OCI-LY7 (cell line): ENCODE measurements around the gene ADAMTSL3.
"Not testable (repeated sequence)": the region's sequence is repeated elsewhere in the genome, so short reads cannot be mapped to it uniquely, and the experiment has no call there.

Source experiments
- CTCF ChIP-seq: fragments of 200-600 bp; sonication (generic); conservative IDR thresholded peaks from 2 replicates; pipeline ENCODE4 v1.5.1; 2014; ENCODE audit warnings: mild to moderate bottlenecking, antibody characterized with exemption, low read length, moderate library complexity, mixed read lengths
- EZH2phosphoT487 ChIP-seq: fragments of 200-600 bp; sonication (generic); IDR thresholded peaks from 2 replicates; pipeline ENCODE4 v1.6.1; 2018; ENCODE audit warnings: low read depth, borderline replicate concordance, mild to moderate bottlenecking, mixed run types, antibody characterized with exemption, low read length, moderate library complexity, mixed read lengths

- TF ChIP-seq EZH2phosphoT487, CTCF: not testable (repeated sequence)
Observed at GRCh38 chr15:84042434-84043056, 388.6 kb downstream of the ADAMTSL3 start.
